ENCODE data around the gene NINJ2.
"Not testable (repeated sequence)": the region's sequence is repeated elsewhere in the genome, so short reads cannot be mapped to it uniquely, and the experiment has no call there.

NINJ2 gene, protein sequence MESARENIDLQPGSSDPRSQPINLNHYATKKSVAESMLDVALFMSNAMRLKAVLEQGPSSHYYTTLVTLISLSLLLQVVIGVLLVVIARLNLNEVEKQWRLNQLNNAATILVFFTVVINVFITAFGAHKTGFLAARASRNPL

DNA sequence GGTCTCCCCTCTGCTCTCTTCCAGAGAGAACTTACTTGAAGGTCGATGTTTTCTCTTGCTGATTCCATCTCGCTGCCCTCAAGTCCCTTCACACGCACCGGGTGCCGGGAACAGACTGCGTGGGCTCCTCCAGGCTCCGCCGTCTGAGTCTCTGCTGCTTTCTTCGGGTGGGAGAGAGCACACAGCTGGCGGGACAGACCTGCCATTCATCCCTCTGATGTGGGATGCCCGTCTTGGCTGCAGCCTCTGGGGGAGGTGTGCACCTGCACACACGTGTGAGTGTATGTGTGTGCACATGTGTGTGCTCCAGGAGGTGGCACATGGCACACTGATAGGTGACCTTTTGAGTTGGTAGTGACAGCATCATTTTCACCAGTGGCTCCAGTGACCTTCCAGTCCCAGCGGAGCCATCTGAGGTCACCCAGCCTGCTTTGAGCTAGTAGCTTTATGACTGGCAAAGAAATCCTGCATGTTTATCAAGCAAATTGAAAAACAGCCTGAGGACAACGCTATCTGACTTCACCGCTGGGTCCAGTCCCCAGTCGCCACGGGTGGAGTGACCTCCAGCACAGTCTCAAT is at the start of gene NINJ2:
TSS of gene NINJ2 (minus strand) at position 153 of the 579 bp plus-strand sequence. CDS start at position 68, 85 bp downstream.
- Histone ChIP-seq H3K27me3 (ENCODE audit: control insufficient read depth, insufficient read depth, low read length) (no peaks in the 10 kb centered on the region), H3K9ac (ENCODE audit: low read depth, low read length) (no peak within 1 kb of the TSS), H3K4me1 (ENCODE audit: control insufficient read depth, insufficient read depth, low read length) (peaks cover 15% of the 10 kb centered on the region), H3K36me3 (ENCODE audit: control insufficient read depth, insufficient read depth, low read length) (no peaks in the 10 kb centered on the region), H3K27ac (ENCODE audit: low read depth, low read length) (no peak within 1 kb of the TSS), H3K4me3 (ENCODE audit: low read depth, low read length) (no peak within 1 kb of the TSS), H3K9me3 (ENCODE audit: control insufficient read depth, insufficient read depth, low read length) (no peaks in the 10 kb centered on the region)

DNA sequence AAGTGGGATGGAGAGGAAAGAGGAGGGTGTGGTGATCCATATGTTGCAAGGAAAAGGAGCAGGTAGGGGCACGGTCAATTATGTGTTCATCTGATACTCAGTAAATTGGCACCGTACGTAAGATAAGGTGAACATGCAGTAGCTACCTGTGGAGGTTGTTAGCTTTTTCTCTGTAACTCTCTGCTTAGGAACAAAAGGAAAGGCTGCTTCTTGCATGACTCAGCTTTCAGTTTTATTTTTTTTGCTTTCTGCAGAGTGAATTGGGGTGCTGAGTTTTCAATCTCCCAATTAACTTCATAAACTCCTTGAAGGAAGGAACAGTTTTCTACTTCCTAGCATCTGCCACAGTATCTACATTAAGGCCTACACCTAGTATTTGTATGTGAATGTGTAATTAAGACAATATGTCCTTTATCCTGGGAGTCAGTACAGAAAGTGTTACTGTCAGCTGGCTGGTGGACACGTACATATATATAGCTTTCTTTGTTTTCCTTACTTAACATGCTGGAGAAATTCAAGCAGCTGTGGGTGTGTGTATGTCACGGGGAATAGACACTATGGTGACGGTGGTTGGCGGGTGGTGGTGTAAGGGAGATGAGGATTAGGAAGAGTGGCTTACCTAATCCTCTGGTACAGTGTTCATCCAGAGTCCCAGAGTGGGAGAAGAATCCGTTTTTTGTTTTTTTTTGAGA is 49.1 kb upstream of the NINJ2 start:
- peaks cover 20% of the 10 kb centered on the region for H3K4me1 ChIP-seq (ENCODE audit: control insufficient read depth, insufficient read depth, low read length)
- no peaks in the 10 kb centered on the region for H3K36me3 ChIP-seq (ENCODE audit: control insufficient read depth, insufficient read depth, low read length)
- no peak overlapping the region for H3K27ac ChIP-seq (ENCODE audit: low read depth, low read length)
- no peak overlapping the region for H3K4me3 ChIP-seq (ENCODE audit: low read depth, low read length)
- no peaks in the 10 kb centered on the region for H3K27me3 ChIP-seq (ENCODE audit: control insufficient read depth, insufficient read depth, low read length)
- no peaks in the 10 kb centered on the region for H3K9me3 ChIP-seq (ENCODE audit: control insufficient read depth, insufficient read depth, low read length)
- no peak overlapping the region for H3K9ac ChIP-seq (ENCODE audit: low read depth, low read length)

- H3K4me1 ChIP-seq (ENCODE audit: control insufficient read depth, insufficient read depth, low read length) = peaks cover 16% of the 10 kb centered on the region
- no peak overlapping the region for H3K9ac ChIP-seq (ENCODE audit: low read depth, low read length)
- no peak overlapping the region for H3K4me3 ChIP-seq (ENCODE audit: low read depth, low read length)
- no peaks in the 10 kb centered on the region for H3K9me3 ChIP-seq (ENCODE audit: control insufficient read depth, insufficient read depth, low read length)
- H3K27me3 ChIP-seq (ENCODE audit: control insufficient read depth, insufficient read depth, low read length) = no peaks in the 10 kb centered on the region
- H3K36me3 ChIP-seq (ENCODE audit: control insufficient read depth, insufficient read depth, low read length) = no peaks in the 10 kb centered on the region
- no peak overlapping the region for H3K27ac ChIP-seq (ENCODE audit: low read depth, low read length)
Measured at GRCh38 chr12:709455-710020, 46.3 kb upstream of the NINJ2 start.

DNA sequence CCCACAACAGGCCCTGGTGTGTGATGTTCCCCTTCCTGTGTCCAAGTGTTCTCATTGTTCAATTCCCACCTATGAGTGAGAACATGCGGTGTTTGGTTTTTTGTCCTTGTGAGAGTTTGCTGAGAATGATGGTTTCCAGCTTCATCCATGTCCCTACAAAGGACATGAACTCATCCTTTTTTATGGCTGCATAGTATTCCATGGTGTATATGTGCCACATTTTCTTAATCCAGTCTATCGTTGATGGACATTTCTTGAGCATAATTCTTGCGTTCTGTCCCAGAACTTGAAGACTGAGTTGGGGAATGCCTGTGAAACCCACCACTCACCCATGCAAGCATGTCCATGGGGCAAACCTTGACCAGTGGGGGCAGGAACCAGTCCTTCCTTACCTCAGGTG is 44.8 kb upstream of the NINJ2 start:
- not testable (repeated sequence) for H3K36me3 ChIP-seq (ENCODE audit: control insufficient read depth, insufficient read depth, low read length); H3K4me3 ChIP-seq (ENCODE audit: low read depth, low read length); H3K9me3 ChIP-seq (ENCODE audit: control insufficient read depth, insufficient read depth, low read length); H3K27me3 ChIP-seq (ENCODE audit: control insufficient read depth, insufficient read depth, low read length); H3K27ac ChIP-seq (ENCODE audit: low read depth, low read length); H3K9ac ChIP-seq (ENCODE audit: low read depth, low read length); H3K4me1 ChIP-seq (ENCODE audit: control insufficient read depth, insufficient read depth, low read length)

GRCh38 chr12:704516-705242 is 41.4 kb upstream of the NINJ2 start:
- Histone ChIP-seq H3K27me3 (ENCODE audit: control insufficient read depth, insufficient read depth, low read length) (no peaks in the 10 kb centered on the region), H3K4me3 (ENCODE audit: low read depth, low read length) (no peak overlapping the region), H3K27ac (ENCODE audit: low read depth, low read length) (no peak overlapping the region), H3K36me3 (ENCODE audit: control insufficient read depth, insufficient read depth, low read length) (no peaks in the 10 kb centered on the region), H3K9me3 (ENCODE audit: control insufficient read depth, insufficient read depth, low read length) (no peaks in the 10 kb centered on the region), H3K4me1 (ENCODE audit: control insufficient read depth, insufficient read depth, low read length) (peaks cover 6% of the 10 kb centered on the region), H3K9ac (ENCODE audit: low read depth, low read length) (no peak overlapping the region)

- Histone ChIP-seq H3K9ac (ENCODE audit: low read depth, low read length) (no peak overlapping the region), H3K27me3 (ENCODE audit: control insufficient read depth, insufficient read depth, low read length) (no peaks in the 10 kb centered on the region), H3K27ac (ENCODE audit: low read depth, low read length) (no peak overlapping the region), H3K4me1 (ENCODE audit: control insufficient read depth, insufficient read depth, low read length) (peaks cover 6% of the 10 kb centered on the region), H3K4me3 (ENCODE audit: low read depth, low read length) (no peak overlapping the region), H3K36me3 (ENCODE audit: control insufficient read depth, insufficient read depth, low read length) (no peaks in the 10 kb centered on the region), H3K9me3 (ENCODE audit: control insufficient read depth, insufficient read depth, low read length) (peaks cover 10% of the 10 kb centered on the region; the same call in 1 of the 2 replicates)
Measured at GRCh38 chr12:701896-702539, 38.8 kb upstream of the NINJ2 start.

GRCh38 chr12:700016-700415 is 36.8 kb upstream of the NINJ2 start:
- Histone ChIP-seq H3K4me3 (ENCODE audit: low read depth, low read length) (no peak overlapping the region), H3K9me3 (ENCODE audit: control insufficient read depth, insufficient read depth, low read length) (peaks cover 10% of the 10 kb centered on the region; the same call in 1 of the 2 replicates), H3K9ac (ENCODE audit: low read depth, low read length) (no peak overlapping the region), H3K36me3 (ENCODE audit: control insufficient read depth, insufficient read depth, low read length) (no peaks in the 10 kb centered on the region), H3K4me1 (ENCODE audit: control insufficient read depth, insufficient read depth, low read length) (peaks cover 6% of the 10 kb centered on the region), H3K27ac (ENCODE audit: low read depth, low read length) (no peak overlapping the region), H3K27me3 (ENCODE audit: control insufficient read depth, insufficient read depth, low read length) (no peaks in the 10 kb centered on the region)

DNA sequence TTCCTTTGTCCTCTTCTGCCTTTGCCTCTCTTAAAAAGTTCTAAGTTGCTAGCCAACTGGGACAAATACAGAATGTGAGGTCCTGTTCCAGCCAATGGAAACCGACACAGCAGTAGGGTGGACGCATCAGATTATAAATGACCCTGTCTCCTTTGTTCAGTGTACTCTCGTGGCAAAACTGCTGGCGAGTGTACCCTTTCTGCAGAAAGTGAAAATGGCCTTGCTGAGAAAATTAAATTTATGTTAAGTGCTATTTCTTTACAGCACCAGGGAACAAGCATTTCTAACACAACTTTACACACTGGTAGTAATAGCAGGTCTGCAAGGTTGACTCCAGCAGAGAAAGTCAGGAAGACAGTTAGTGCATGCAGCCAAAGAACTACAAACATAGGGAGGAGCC is 35.0 kb upstream of the NINJ2 start:
- not testable (repeated sequence) for H3K27me3 ChIP-seq (ENCODE audit: control insufficient read depth, insufficient read depth, low read length); H3K4me1 ChIP-seq (ENCODE audit: control insufficient read depth, insufficient read depth, low read length); H3K4me3 ChIP-seq (ENCODE audit: low read depth, low read length); H3K36me3 ChIP-seq (ENCODE audit: control insufficient read depth, insufficient read depth, low read length); H3K9ac ChIP-seq (ENCODE audit: low read depth, low read length); H3K27ac ChIP-seq (ENCODE audit: low read depth, low read length)
- H3K9me3 ChIP-seq (ENCODE audit: control insufficient read depth, insufficient read depth, low read length) = peaks cover 17% of the 10 kb centered on the region; the same call in 1 of the 2 replicates

DNA sequence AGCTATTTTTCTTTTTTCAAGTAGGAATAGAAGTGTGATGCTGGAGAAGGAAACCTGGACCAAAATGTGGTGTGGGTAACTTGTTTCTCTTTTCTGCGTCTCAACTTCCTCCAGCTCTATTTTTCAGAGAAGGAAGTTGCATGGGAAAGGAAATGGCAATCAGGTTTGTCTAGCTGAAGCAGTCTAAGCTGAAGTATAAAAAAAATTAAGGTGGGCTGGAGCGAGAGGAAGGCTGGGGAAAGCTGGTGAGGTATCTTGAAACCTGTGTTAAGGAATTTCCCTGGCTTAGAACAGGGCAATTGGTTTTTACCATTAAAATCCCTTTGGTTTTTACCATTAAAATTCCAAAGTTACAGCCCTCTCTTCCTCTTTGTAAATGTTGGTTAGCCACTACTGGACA is 34.2 kb upstream of the NINJ2 start:
- Histone ChIP-seq H3K9me3 (ENCODE audit: control insufficient read depth, insufficient read depth, low read length) (peaks cover 17% of the 10 kb centered on the region; the same call in 1 of the 2 replicates), H3K9ac (ENCODE audit: low read depth, low read length) (no peak overlapping the region), H3K27me3 (ENCODE audit: control insufficient read depth, insufficient read depth, low read length) (no peaks in the 10 kb centered on the region), H3K4me1 (ENCODE audit: control insufficient read depth, insufficient read depth, low read length) (no peaks in the 10 kb centered on the region), H3K36me3 (ENCODE audit: control insufficient read depth, insufficient read depth, low read length) (no peaks in the 10 kb centered on the region), H3K27ac (ENCODE audit: low read depth, low read length) (no peak overlapping the region), H3K4me3 (ENCODE audit: low read depth, low read length) (no peak overlapping the region)

GRCh38 chr12:694734-695503 is 31.7 kb upstream of the NINJ2 start:
- Histone ChIP-seq H3K9me3 (ENCODE audit: control insufficient read depth, insufficient read depth, low read length) (peaks cover 20% of the 10 kb centered on the region), H3K27ac (ENCODE audit: low read depth, low read length) (no peak overlapping the region)

More at GRCh38 chr12:694734-695503, 31.7 kb upstream of the NINJ2 start:
- Histone ChIP-seq H3K9ac (ENCODE audit: low read depth, low read length) (no peak overlapping the region), H3K4me3 (ENCODE audit: low read depth, low read length) (no peak overlapping the region), H3K36me3 (ENCODE audit: control insufficient read depth, insufficient read depth, low read length) (no peaks in the 10 kb centered on the region), H3K4me1 (ENCODE audit: control insufficient read depth, insufficient read depth, low read length) (no peaks in the 10 kb centered on the region), H3K27me3 (ENCODE audit: control insufficient read depth, insufficient read depth, low read length) (no peaks in the 10 kb centered on the region)

All from HUES48 (cell line).